ENCODE data around the gene CAMTA1.

The CAMTA1 gene

DNA sequence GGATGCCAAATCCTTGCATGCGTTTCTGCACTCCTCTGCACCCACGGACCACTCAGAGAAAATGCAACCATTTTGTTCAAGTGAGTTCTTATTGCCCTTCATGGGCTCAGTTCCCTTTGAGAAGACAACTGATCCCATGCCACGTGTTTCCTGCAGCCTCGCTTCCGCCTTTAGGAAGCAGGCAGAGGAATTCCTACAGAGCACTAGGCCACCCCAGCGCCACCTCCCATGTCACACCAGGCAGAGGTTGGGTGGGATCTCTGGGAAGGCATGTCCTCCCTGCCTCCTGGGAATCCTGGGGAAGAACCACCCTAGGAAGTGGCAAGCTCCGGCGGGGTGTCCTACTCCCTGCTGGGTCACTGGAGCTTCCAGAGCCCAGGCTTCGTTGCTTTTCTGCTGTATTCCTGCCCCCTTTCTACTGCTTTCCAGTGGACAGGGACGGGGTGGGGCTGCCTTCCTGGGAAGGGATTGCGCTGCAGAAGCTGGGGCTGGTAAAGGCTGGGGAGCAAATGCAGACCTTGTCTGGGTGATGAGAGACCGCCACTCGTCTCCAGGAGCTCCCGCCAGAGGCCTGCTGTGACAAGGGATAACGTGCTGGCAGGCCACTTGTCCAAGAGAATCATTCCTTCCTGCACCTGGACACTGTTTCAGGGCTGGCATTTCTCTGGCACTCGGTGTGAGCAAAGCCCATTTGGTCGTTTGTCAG, 507.6 kb downstream of the CAMTA1 start:
- no peaks in the 10 kb centered on the region for H3K9me3 ChIP-seq (ENCODE audit: control insufficient read depth, low read length)
- no peaks in the 10 kb centered on the region for H3K36me3 ChIP-seq (ENCODE audit: control insufficient read depth, insufficient read depth, low read length)
- 91% methylated on average over 17 of the region's 17 CpGs for WGBS, 2 experiments
- no peak overlapping the region for H3K4me3 ChIP-seq (ENCODE audit: insufficient read depth, low read depth, low read length)
- H3K4me1 ChIP-seq (ENCODE audit: control insufficient read depth, insufficient read depth, low read length), result peaks cover 13% of the 10 kb centered on the region
- no peaks in the 10 kb centered on the region for H3K27me3 ChIP-seq (ENCODE audit: control insufficient read depth, insufficient read depth, low read length, poor library complexity, severe bottlenecking)
- H3K27ac ChIP-seq (ENCODE audit: insufficient read depth, low read depth, low read length, poor library complexity, severe bottlenecking), result no peak overlapping the region

DNA sequence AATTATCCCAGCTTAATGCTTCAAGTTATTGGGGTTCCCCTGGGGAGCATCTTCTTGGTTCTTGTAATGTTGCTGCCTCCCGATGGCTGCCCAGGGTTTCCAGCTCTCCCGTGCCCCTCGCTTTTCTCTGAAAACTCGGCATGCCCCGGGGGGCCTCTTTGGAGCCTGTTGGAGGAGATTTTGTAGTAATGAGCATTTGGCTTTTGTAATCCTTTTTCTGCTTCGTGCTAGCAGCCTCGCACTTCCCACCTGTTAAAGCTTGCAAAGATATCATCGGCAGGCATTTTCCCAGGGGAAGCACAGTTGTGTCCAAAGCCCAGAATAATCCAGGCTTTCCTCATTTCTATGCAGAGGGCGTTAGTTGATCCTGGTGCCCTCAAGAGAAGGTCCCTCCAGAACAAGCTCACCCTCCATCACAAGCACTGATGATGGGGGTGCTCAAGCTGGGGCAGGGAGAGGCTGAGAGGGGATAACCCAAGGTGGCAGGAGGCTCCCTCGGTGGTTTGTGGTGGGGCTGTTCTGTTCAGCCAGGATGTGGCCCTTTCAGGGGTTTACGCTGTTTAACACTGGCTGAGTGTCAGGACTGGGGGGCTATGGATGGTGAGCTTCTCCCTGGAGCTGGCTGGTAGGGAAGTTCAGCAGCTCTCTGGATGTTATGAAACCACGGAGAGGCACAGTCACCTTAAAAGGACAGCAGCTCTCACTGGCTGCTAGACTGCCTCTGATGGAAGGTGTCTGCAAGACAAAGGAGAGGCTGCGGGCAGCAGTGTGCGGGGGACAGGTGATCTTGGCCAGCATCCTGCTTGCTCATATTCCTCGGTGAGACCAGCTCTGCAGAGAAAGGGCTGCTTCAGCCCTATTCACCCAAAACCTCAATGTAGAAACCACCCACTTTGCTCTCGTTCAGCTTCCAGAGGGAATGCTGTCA, 508.7 kb downstream of the CAMTA1 start:
- 76 to 77% methylated on average over 16 of the region's 16 CpGs for WGBS, 2 experiments
- no peak overlapping the region for H3K27ac ChIP-seq (ENCODE audit: insufficient read depth, low read depth, low read length, poor library complexity, severe bottlenecking)
- no peaks in the 10 kb centered on the region for H3K36me3 ChIP-seq (ENCODE audit: control insufficient read depth, insufficient read depth, low read length)

DNA sequence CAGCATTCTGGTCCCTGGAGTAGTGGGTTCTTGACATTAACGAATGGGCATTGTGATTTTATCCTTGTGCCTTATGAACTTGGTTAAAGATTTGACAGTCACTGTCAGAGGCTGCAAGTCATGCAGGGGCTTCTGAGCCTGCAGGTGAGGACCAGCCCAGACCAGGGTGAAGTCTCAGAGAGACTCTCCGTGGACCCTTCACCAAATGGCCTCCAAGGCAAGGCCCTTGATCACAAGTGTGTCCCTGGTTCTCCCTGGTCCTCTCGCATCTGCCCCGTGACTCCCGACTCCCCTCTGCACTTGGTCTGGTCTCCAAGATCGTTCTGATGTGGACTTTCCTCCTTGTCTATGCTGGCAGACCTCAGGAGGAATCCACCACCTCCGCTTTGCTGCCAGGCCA, 509.4 kb downstream of the CAMTA1 start:
- 92% methylated on average over 7 of the region's 7 CpGs for WGBS, 2 experiments

More for the DNA sequence above, 508.7 kb downstream of the CAMTA1 start:
- no peaks in the 10 kb centered on the region for H3K9me3 ChIP-seq (ENCODE audit: control insufficient read depth, low read length)
- no peak overlapping the region for H3K4me3 ChIP-seq (ENCODE audit: insufficient read depth, low read depth, low read length)
- no peaks in the 10 kb centered on the region for H3K27me3 ChIP-seq (ENCODE audit: control insufficient read depth, insufficient read depth, low read length, poor library complexity, severe bottlenecking)
- H3K4me1 ChIP-seq (ENCODE audit: control insufficient read depth, insufficient read depth, low read length), result peaks cover 13% of the 10 kb centered on the region

DNA sequence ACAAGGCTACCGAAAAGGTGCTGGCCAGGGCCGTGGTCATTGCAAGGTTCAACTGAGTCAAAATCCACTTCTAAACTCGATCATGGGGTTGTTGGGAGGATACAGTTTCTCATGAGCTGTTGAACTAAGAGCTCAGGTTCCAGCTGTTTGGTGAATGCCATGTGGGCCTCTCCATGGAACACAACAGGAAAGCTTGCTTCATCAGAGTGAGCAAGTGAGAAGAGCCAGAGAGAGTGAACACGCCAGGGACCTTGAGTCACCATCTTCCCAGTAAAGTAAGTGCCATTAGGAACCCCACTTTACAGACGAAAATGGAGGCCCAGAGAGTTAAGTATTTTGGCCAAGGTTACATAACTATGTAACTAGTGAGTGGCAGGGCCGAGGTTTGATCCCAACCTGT, 510.7 kb downstream of the CAMTA1 start:
- no peaks in the 10 kb centered on the region for H3K9me3 ChIP-seq (ENCODE audit: control insufficient read depth, low read length)
- H3K4me3 ChIP-seq (ENCODE audit: insufficient read depth, low read depth, low read length), result no peak overlapping the region
- H3K4me1 ChIP-seq (ENCODE audit: control insufficient read depth, insufficient read depth, low read length), result peaks cover 20% of the 10 kb centered on the region
- H3K27me3 ChIP-seq (ENCODE audit: control insufficient read depth, insufficient read depth, low read length, poor library complexity, severe bottlenecking), result no peaks in the 10 kb centered on the region
- no peak overlapping the region for H3K27ac ChIP-seq (ENCODE audit: insufficient read depth, low read depth, low read length, poor library complexity, severe bottlenecking)
- H3K36me3 ChIP-seq (ENCODE audit: control insufficient read depth, insufficient read depth, low read length), result no peaks in the 10 kb centered on the region
- WGBS, 2 experiments, result 91 to 95% methylated on average over 6 of the region's 6 CpGs

More for the DNA sequence above, 509.4 kb downstream of the CAMTA1 start:
- Histone ChIP-seq H3K27me3 (ENCODE audit: control insufficient read depth, insufficient read depth, low read length, poor library complexity, severe bottlenecking) (no peaks in the 10 kb centered on the region), H3K4me1 (ENCODE audit: control insufficient read depth, insufficient read depth, low read length) (peaks cover 19% of the 10 kb centered on the region), H3K9me3 (ENCODE audit: control insufficient read depth, low read length) (no peaks in the 10 kb centered on the region), H3K4me3 (ENCODE audit: insufficient read depth, low read depth, low read length) (no peak overlapping the region), H3K36me3 (ENCODE audit: control insufficient read depth, insufficient read depth, low read length) (no peaks in the 10 kb centered on the region), H3K27ac (ENCODE audit: insufficient read depth, low read depth, low read length, poor library complexity, severe bottlenecking) (no peak overlapping the region)

DNA sequence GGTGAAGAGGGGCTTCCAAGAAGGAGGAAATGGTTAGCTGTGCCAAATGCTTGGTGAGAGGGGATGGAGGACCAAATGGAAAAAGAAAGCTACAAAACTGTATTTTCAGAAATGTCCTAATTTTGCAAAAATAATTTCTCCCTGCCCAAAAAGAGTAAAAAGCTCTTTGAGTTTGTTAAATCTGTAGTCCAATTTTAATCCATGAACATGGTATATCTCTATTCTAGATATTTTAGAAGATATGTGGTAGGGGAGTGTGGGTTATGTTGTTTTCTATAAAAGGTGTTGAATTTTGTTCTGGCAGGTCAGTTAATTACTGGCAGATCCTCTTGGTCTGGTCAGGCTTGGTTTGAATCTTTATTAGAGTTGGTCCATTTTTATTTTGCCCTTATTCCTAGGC, 511.7 kb downstream of the CAMTA1 start:
- Histone ChIP-seq H3K4me1 (ENCODE audit: control insufficient read depth, insufficient read depth, low read length) (peaks cover 20% of the 10 kb centered on the region), H3K27ac (ENCODE audit: insufficient read depth, low read depth, low read length, poor library complexity, severe bottlenecking) (no peak overlapping the region)

DNA sequence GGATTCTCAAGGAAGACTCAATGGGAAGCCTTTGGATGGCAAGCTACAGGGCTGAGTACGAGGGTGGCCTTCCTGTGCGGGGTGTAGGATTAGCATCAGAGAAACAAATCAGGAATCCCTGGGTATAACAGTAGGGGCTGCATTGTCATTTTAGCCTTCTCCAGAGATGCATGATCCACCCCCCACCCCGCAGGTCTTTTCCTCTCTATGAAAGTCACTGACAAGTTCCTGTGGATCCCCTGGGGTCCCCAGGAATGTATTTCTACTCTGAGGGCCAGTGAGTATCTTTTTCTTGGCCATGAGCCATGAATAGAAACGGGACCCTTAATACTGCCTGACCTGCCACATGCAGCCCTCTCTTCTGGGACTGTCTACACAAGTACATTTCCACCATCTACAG, 512.9 kb downstream of the CAMTA1 start:
- Histone ChIP-seq H3K36me3 (ENCODE audit: control insufficient read depth, insufficient read depth, low read length) (no peaks in the 10 kb centered on the region), H3K27ac (ENCODE audit: insufficient read depth, low read depth, low read length, poor library complexity, severe bottlenecking) (no peak overlapping the region), H3K27me3 (ENCODE audit: control insufficient read depth, insufficient read depth, low read length, poor library complexity, severe bottlenecking) (no peaks in the 10 kb centered on the region), H3K9me3 (ENCODE audit: control insufficient read depth, low read length) (no peaks in the 10 kb centered on the region), H3K4me1 (ENCODE audit: control insufficient read depth, insufficient read depth, low read length) (peaks cover 16% of the 10 kb centered on the region), H3K4me3 (ENCODE audit: insufficient read depth, low read depth, low read length) (no peak overlapping the region)
- 8 to 13% methylated on average over 4 of the region's 4 CpGs for WGBS, 2 experiments

More for the DNA sequence above, 511.7 kb downstream of the CAMTA1 start:
- Histone ChIP-seq H3K4me3 (ENCODE audit: insufficient read depth, low read depth, low read length) (no peak overlapping the region), H3K36me3 (ENCODE audit: control insufficient read depth, insufficient read depth, low read length) (no peaks in the 10 kb centered on the region), H3K9me3 (ENCODE audit: control insufficient read depth, low read length) (no peaks in the 10 kb centered on the region), H3K27me3 (ENCODE audit: control insufficient read depth, insufficient read depth, low read length, poor library complexity, severe bottlenecking) (no peaks in the 10 kb centered on the region)

DNA sequence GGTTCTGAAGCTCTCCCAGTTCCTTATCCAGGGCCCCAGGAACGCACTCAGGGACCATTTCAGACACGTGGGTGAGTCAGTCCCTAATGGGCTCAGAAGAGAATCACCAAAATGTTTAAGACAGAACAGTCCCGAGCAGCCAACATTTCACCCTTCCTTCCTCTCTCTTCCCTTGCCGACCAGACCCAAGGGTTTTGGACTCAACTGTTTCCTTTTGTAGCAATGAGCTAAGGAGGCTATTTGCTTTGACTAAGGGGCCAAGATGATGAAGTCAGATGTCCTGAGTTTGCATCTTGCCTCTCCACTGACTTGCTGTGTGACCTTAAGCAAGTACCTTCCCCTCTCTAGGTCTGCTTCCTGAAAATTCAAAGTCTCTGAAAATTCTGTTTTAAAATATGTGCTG, 513.5 kb downstream of the CAMTA1 start:
- 43 to 52% methylated on average over 4 of the region's 4 CpGs for WGBS, 2 experiments
- Histone ChIP-seq H3K27ac (ENCODE audit: insufficient read depth, low read depth, low read length, poor library complexity, severe bottlenecking) (no peak overlapping the region), H3K36me3 (ENCODE audit: control insufficient read depth, insufficient read depth, low read length) (no peaks in the 10 kb centered on the region), H3K9me3 (ENCODE audit: control insufficient read depth, low read length) (no peaks in the 10 kb centered on the region), H3K4me1 (ENCODE audit: control insufficient read depth, insufficient read depth, low read length) (peaks cover 10% of the 10 kb centered on the region), H3K4me3 (ENCODE audit: insufficient read depth, low read depth, low read length) (no peak overlapping the region), H3K27me3 (ENCODE audit: control insufficient read depth, insufficient read depth, low read length, poor library complexity, severe bottlenecking) (no peaks in the 10 kb centered on the region)

DNA sequence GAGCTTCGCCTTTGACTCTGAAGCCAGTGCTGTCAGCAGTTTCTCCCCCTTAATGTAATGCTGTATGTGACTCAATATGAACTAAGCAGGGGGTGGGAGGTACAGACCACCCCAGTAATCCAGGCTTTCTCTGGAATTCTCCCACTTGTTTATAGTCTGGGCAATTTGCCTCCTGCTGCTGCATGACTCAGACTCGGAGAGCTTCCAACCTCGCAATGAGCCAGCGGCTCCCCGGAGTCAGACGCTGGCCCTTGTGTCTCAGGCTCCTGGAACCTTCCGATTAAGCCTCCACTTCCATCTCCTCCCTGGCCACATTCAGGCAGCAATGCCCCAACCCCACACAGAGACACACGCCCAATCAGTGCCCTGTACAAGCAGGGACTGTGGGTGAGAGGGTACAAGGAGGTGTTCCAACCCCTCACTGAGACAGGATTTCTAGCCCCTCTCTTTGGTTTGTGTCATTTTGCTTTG, 514.1 kb downstream of the CAMTA1 start:
- no peaks in the 10 kb centered on the region for H3K27me3 ChIP-seq (ENCODE audit: control insufficient read depth, insufficient read depth, low read length, poor library complexity, severe bottlenecking)
- H3K4me1 ChIP-seq (ENCODE audit: control insufficient read depth, insufficient read depth, low read length), result peaks cover 7% of the 10 kb centered on the region
- no peak overlapping the region for H3K27ac ChIP-seq (ENCODE audit: insufficient read depth, low read depth, low read length, poor library complexity, severe bottlenecking)
- no peaks in the 10 kb centered on the region for H3K9me3 ChIP-seq (ENCODE audit: control insufficient read depth, low read length)
- H3K36me3 ChIP-seq (ENCODE audit: control insufficient read depth, insufficient read depth, low read length), result no peaks in the 10 kb centered on the region
- no peak overlapping the region for H3K4me3 ChIP-seq (ENCODE audit: insufficient read depth, low read depth, low read length)
- 22% methylated on average over 8 of the region's 8 CpGs for WGBS, 2 experiments

DNA sequence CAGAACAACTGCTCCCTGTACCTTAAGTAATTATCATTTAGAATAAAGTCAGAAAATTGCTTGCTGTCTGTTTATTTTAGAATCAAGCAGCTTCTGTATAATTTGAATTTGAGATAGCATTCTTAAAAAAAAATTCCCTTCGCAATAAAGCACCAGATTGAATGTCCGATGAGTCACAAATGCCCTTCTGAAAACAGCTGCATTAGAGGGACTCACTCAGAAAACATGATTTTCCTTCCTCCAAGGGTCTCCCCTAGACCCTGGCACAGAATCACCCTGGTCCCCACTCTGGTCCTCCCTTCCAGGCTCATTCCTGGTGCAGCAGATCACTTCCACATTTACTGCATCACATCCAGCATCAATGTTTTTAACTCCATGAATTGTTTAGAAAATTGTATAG, 514.7 kb downstream of the CAMTA1 start:
- Histone ChIP-seq H3K9me3 (ENCODE audit: control insufficient read depth, low read length) (no peaks in the 10 kb centered on the region), H3K27me3 (ENCODE audit: control insufficient read depth, insufficient read depth, low read length, poor library complexity, severe bottlenecking) (no peaks in the 10 kb centered on the region), H3K4me1 (ENCODE audit: control insufficient read depth, insufficient read depth, low read length) (peaks cover 7% of the 10 kb centered on the region), H3K36me3 (ENCODE audit: control insufficient read depth, insufficient read depth, low read length) (no peaks in the 10 kb centered on the region), H3K27ac (ENCODE audit: insufficient read depth, low read depth, low read length, poor library complexity, severe bottlenecking) (no peak overlapping the region), H3K4me3 (ENCODE audit: insufficient read depth, low read depth, low read length) (no peak overlapping the region)
- 93 to 96% methylated on average over 2 of the region's 2 CpGs for WGBS, 2 experiments

DNA sequence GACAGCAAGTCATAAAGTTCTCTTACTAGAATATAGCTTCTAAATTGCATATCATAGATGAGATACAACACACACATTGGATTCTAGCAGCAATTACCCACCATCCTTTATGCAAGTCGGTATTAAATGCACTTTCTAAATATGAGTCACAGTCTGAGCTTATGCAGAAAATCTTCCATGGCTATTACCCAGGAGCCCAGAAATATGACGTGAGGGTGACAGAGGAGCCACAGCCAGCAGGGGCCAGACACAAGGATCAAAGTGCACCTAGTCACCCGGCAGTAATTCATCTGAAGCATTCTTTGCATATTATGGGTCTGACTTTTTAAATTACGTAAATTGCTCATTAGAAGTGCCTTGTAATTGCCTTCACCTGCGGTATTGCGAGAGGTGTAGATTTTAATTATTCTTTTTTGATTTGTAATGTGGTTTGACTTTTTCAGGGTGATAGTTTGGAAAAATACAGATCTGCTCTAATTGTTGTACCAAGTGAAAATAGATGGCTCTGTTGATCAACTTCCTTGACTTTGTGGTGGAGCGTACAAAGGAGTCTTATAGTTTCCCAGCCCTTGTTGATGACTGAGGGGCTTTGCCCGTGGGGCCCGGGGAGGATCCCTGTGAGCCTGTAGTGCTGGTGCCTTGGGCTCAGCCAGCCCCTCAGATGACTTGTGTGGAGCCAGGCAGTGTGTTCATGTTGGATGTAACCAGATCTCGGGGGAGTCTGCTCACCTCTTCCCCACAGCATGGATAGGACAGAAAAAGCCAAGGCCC, 515.8 kb downstream of the CAMTA1 start:
- peaks cover 7% of the 10 kb centered on the region for H3K4me1 ChIP-seq (ENCODE audit: control insufficient read depth, insufficient read depth, low read length)

More for the DNA sequence above, 515.8 kb downstream of the CAMTA1 start:
- Histone ChIP-seq H3K27ac (ENCODE audit: insufficient read depth, low read depth, low read length, poor library complexity, severe bottlenecking) (no peak overlapping the region), H3K36me3 (ENCODE audit: control insufficient read depth, insufficient read depth, low read length) (no peaks in the 10 kb centered on the region), H3K4me3 (ENCODE audit: insufficient read depth, low read depth, low read length) (no peak overlapping the region), H3K9me3 (ENCODE audit: control insufficient read depth, low read length) (no peaks in the 10 kb centered on the region), H3K27me3 (ENCODE audit: control insufficient read depth, insufficient read depth, low read length, poor library complexity, severe bottlenecking) (no peaks in the 10 kb centered on the region)
- WGBS, 2 experiments, result 88% methylated on average over 10 of the region's 10 CpGs
